ENCODE data around the gene GLB1L. TPM values are rescaled to one million over a fixed set of nuclear protein-coding genes. Genes with fewer than 3 reads are reported as not detected.

The GLB1L gene
- total and polyA plus RNA-seq, 3 donors from 2014 or later = 70.9 to 224 (median 109) TPM

- peak overlapping the region; percentile 99 to 100 for H3K27ac ChIP-seq
- DNase-seq = peak; percentile 89
- intact Hi-C loops (cut with DNase I; ENCODE audit: low total_unique reads) = no loop called here
- H3K9me3 ChIP-seq = no peaks in the 10 kb centered on the region
- H3K27me3 ChIP-seq = no peaks in the 10 kb centered on the region
- H3K4me1 ChIP-seq = peaks cover 29% of the 10 kb centered on the region
- WGBS, 2 donors = 20 to 25% methylated on average over 17 to 25 of the region's 25 CpGs
- H3K4me3 ChIP-seq = peak overlapping the region in 1 of 2 donors; percentile 34
- TF ChIP-seq, protein P1, sequence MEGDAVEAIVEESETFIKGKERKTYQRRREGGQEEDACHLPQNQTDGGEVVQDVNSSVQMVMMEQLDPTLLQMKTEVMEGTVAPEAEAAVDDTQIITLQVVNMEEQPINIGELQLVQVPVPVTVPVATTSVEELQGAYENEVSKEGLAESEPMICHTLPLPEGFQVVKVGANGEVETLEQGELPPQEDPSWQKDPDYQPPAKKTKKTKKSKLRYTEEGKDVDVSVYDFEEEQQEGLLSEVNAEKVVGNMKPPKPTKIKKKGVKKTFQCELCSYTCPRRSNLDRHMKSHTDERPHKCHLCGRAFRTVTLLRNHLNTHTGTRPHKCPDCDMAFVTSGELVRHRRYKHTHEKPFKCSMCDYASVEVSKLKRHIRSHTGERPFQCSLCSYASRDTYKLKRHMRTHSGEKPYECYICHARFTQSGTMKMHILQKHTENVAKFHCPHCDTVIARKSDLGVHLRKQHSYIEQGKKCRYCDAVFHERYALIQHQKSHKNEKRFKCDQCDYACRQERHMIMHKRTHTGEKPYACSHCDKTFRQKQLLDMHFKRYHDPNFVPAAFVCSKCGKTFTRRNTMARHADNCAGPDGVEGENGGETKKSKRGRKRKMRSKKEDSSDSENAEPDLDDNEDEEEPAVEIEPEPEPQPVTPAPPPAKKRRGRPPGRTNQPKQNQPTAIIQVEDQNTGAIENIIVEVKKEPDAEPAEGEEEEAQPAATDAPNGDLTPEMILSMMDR (IDR thresholded peaks at IDR 0.05) = peak; percentile 94 to 98 (median 94)
- TF ChIP-seq POLR2A (IDR thresholded peaks at IDR 0.05) = no peak
- H3K36me3 ChIP-seq (ENCODE audit: low read depth, missing control alignments) = no peaks in the 10 kb centered on the region
Measured at GRCh38 chr2:219277703-219278654, 32.7 kb upstream of the GLB1L start.

- DNase-seq = peak; percentile 80
- TF ChIP-seq, protein P1 (IDR thresholded peaks at IDR 0.05) = no peak
- no peak for TF ChIP-seq POLR2A (IDR thresholded peaks at IDR 0.05)
- intact Hi-C loops (cut with DNase I; ENCODE audit: low total_unique reads) = no loop called here
- H3K9me3 ChIP-seq = no peaks in the 10 kb centered on the region
- peak overlapping the region; percentile 14 to 64 for H3K27ac ChIP-seq
- H3K4me1 ChIP-seq = peaks cover 21% of the 10 kb centered on the region
- WGBS, 2 donors = 45 to 55% methylated on average over 6 of the region's 6 CpGs
- no peak overlapping the region for H3K4me3 ChIP-seq
- no peaks in the 10 kb centered on the region for H3K27me3 ChIP-seq
- no peaks in the 10 kb centered on the region for H3K36me3 ChIP-seq (ENCODE audit: low read depth, missing control alignments)
Measured at GRCh38 chr2:219274361-219274921, 29.2 kb upstream of the GLB1L start.

GRCh38 chr2:219273937-219274336, 28.7 kb upstream of the GLB1L start:
- intact Hi-C loops (cut with DNase I; ENCODE audit: low total_unique reads) = no loop called here
- no peaks in the 10 kb centered on the region for H3K27me3 ChIP-seq
- TF ChIP-seq POLR2A (IDR thresholded peaks at IDR 0.05) = no peak
- TF ChIP-seq, protein P1 (IDR thresholded peaks at IDR 0.05) = no peak
- no peaks in the 10 kb centered on the region for H3K36me3 ChIP-seq (ENCODE audit: low read depth, missing control alignments)
- H3K4me1 ChIP-seq = peaks cover 21% of the 10 kb centered on the region
- H3K27ac ChIP-seq = peak overlapping the region; percentile 14 to 64
- H3K4me3 ChIP-seq = no peak overlapping the region
- DNase-seq = no peak
- H3K9me3 ChIP-seq = no peaks in the 10 kb centered on the region
- 84% methylated on average over 3 of the region's 3 CpGs for WGBS, 2 donors

DNA sequence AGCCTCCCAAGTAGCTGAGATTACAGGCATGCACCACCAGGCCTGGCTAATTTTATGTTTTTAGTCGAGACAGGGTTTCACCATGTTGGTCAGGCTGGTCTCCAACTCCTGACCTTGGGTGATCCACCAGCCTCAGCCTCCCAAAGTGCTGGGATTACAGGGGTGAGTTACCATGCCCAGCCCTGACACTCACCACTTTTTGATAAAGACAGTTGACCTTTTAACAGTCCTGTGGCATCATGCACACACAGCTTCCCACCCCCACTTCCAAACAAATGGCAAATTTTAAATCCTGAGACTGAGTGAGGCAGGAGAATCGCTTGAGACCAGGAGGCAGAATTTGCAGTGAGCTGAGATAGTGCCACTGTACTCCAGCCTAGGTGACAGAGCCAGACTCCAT, 27.8 kb upstream of the GLB1L start:
- TF ChIP-seq, protein P1 (IDR thresholded peaks at IDR 0.05) = no peak
- no peak for TF ChIP-seq POLR2A (IDR thresholded peaks at IDR 0.05)
- Histone ChIP-seq H3K36me3 (ENCODE audit: low read depth, missing control alignments) (no peaks in the 10 kb centered on the region), H3K27ac (no peak overlapping the region), H3K4me1 (peaks cover 11% of the 10 kb centered on the region), H3K9me3 (no peaks in the 10 kb centered on the region), H3K27me3 (no peaks in the 10 kb centered on the region), H3K4me3 (no peak overlapping the region)
- no peak for DNase-seq
- 70 to 75% methylated on average over 2 of the region's 2 CpGs for WGBS, 2 donors
- intact Hi-C loops (cut with DNase I; ENCODE audit: low total_unique reads) = no loop called here

All from testis (tissue), 3 donors.